NCI-H446 (cell line): ENCODE measurements around the gene IMPG2.

Experiments used
- DNase-seq, 2 experiments: peaks; one replicate each; lab custom pipeline; 2025; lab: John Stamatoyannopoulos, UW

IMPG2 gene

DNA sequence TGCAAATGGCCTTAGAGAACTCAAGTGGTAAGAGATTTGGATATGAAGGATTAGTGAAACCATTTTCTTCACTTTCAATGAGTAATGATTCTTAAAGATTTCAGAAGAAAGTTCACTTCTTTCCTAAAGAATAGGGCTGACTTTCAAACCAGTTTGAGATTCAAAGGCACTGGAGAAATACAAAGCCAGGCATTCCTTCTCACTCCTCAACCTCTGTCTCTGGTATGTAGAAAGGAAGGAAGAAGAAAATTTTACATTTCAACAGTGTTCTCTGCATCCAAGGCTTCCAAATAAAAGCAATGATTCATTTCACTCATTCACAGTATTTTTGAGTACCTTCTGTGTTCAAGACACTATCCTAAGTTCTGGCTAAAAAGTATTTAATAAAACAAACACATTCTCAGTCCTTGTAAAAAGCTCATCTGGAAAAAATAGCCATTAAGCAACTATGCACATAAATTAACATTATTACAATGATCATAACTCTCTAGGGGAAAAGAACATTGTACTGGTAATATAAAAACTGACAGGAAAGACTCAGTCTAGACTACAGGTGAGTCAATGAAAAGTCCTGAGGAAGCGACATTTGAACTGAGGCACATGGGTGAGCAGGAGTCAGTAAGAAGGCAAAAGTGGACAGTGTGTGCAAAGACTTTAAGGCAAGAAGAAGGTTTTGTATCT is 79.5 kb downstream of the IMPG2 start:
- no peak for DNase-seq

DNA sequence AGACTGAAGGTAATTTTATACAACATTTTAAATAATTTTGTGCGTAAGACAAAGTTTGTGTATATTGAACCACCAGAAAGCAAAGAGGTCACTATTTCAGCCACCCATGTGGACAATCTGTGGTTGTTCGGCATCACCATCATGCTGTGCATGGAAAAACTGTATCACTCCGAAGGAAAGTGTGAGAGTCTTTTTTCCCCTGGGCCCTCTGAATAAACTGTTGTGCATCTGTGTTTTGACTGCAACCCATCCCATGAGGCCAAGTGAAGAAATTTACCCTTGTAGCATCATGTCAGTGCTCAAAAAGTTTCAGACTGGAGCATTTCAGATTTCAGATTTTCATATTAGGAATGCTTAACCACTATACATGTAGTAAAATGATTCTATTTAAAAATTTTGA is 85.3 kb downstream of the IMPG2 start:
- DNase-seq: no peak

DNA sequence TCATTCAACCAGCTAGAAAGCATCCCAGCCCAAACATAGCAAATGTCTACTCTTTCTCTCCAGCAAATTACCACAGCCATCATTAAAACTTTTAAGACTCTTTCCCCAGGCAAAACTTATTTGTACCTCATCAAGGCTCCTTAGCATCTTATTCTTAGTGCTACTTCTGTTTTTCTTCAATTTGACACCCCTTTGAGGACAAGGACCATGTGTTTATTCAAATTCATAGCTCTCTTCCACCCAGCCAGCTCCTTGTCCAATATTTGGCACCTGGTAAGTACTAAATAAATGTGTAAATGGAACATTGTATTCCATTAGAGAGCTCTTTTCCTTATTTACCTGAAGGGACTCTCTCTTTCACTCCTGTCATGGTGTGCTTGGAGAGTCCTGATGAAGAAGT is 89.8 kb downstream of the IMPG2 start:
- no peak for DNase-seq

DNA sequence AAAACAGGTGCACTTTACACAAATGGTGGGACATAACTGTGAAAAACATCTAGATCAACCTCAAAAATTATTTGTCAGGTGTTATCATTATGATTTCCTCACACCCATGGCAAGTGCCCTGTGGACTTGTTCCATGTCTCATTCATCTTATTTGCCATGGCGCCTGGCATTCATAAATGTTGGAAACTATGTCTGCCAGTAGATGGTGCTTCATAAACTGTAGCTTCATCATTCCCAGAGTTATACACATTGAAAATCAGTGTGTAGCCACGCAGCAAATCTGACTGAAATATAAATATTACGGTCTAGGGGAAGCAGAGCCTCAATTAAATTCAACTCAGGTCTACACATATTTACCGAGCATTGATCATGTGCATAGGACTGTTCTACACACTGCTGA is 90.7 kb downstream of the IMPG2 start:
- no peak for DNase-seq

DNA sequence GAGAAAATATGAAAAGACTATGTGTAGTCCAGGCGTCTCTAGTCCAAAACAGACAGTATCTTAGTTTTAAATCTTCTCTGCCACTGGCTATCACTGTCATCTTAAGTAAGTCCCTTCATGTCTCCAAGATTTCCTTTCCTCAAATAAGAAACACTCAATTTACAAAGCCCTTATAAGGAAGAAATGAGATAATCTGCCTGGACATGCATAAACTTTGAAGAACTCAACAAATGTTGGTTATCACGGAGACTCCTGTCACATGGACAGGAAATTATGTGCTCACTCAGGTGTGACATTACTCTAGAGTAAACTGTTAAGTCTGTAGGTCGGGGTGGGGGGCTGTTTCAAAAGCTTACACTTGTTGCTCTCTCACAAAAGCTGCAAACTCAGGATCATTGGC is 91.9 kb downstream of the IMPG2 start:
- no peak for DNase-seq

DNA sequence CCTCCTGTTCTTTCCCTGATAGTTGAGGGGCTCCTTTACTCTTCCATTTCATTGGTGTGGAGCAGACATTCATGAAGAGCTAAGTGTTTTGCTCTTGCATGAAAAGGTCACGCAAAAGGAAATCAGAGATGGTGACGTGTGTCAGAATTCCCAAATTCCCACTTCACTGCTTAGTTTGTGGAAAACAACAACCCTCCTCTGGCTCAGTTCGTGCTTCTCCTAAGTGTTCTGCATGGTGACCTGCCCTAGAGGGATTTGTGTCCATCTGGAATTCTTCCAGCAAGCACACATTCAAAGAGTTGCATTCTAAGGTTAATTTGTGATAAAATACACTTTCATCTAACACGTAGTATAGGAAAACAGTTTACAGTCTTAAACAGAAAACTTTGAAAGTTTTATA is 95.6 kb downstream of the IMPG2 start:
- no peak for DNase-seq

DNA sequence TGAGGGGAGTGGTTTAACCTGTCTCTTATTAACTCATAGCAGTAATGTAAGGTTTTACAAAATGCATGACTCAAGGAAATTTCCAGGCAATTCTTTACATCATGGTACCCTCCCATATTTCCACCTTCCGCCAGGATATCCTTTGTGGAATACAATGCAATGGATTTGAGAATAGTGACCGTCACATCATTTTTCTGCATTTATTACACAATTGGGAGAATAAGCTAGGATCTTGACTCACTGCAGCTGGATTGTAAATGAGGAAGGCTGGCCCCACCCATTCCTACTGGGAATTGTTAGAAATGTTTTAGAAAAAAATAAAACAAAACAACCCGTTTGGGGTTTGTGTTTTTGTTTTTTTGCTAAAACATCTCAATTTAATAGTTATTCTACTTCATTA is 97.4 kb downstream of the IMPG2 start:
- no peak for DNase-seq

DNA sequence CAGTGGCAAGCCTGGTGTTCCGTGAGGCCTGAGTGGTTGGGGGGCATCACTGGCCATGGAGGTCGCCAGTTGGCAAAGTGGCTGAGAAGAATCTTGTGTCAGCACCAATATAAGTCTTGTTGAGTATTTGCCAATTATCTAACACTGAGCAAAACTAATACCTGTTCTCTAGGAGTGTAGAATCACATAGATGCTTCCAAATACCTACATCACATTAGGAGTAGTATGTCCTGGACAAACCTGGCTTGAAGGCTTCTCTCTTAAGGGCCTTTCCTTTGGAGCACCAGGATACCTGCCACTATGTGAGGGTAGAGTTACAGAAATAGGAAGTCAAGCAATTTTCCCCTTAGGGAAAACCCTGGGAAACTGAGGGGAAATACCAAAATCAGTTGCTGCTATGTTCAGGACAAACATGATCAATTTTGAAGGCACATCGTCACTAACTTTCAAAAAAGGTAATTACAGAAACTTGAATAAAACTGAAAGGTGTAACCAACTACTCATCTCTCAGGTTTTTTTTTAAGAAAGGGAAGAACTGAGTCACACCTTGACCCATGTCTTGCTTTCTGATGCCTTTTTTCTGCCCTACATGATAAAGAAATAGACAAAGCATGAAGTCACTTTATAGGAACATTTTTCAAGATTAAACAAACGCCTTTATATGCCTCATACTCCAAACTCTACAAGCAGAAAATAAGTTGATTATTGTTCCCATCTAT is 100.4 kb downstream of the IMPG2 start:
- DNase-seq: no peak

DNA sequence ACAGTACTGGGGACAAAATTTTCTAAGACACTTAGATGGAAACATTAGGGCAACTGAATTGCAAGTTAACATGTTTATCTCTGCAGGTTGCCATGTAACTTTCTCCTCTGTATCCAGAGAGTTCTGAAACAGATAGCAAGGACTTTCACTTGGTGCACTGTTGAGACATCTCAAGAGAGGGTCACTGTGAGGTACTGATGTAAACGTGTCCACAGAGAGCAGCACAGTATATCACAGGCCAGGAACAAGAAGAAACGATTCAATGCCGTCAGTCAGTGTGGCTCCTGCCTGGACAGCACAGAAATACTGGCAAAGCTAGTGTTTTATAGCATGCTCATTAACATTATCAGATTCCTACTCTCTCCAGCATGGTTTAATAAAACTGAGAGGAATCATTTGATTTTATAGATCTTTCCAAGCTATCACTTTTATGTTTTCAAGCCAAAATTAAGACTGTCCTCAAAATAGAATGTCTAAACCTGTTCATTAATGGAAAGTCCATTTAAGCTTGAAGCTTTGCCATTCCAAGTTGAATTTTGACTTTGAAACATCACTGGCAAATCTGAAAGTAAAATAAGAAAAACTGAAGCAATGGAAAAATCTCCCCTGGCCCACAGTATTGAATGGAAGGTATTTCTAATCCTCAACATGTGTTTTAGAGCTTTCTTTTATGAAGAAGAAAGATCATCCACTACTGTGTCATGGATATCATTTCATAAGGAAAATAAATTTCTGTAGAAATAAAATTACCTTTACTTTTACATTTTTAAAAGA is 102.7 kb downstream of the IMPG2 start:
- DNase-seq: no peak

DNA sequence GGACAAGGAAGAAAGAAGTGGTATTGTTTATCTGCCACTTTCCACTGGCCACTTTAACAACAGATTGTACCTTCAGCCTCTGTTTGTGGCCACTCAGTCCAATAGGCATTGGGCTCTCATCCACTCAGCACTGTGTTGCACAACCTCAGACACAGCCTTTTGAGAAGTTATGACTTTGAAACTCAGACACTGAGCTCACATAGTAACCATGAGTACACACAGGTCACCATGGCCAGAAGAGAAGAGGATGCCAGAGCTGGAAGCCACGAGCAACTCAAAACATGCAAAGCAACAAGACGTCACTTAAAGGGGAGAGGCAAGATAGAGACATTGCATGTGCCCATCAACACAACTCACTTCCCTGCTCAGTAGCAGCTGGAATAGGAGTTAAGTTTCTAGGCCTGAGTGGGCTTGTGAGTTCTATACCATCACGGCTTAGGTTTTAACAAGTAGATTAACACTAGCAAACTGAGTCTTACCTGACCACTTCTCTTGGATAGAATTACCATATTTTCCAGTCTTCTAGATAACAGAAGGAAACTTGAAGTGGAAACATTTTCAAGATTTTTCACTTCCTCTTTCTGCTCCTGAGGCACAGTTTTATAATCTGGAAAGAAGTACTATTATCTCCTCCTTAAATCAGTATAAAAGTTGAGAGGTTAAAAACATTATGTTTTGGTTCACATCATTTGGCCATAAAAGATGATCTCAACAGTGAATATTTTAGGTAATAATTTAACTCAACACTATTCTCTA is 103.5 kb downstream of the IMPG2 start:
- no peak for DNase-seq

DNA sequence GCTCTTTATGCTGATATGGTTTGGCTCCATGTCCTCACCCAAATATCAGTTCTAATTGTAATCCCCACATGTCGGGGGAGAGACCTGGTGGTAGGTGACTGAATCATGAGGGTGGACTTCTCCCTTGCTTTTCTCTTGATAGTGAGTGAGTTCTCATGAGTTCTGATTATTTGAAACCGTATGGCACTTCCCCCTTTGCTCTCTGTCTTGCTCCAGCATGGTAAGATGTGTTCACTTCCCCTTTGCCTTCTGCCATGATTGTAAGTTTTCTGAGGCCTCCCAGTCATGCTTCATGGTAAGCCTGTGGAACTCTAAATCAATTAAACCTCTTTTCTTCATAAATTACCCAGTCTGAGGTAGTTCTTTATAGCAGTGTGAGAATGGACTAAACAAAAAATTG is 107.6 kb downstream of the IMPG2 start:
- no peak for DNase-seq

DNA sequence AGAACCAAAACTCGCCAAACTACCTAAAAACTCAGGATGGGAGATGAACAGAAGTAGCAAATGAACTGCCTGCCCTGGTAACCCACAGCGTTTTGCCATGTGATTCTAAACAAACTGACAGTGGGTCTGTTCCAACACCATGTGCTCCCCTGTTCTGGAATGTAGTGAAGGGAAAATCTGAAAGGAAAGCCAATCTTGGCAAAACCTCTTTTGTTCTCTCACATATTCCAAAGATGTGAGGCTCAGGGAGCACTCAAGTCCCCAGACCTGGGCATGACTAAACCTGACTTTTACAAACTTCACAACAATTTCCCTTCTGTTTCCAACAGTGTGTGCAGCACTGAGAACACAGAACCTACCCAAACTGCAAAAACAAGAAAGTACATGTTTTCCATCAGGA is 116.1 kb downstream of the IMPG2 start:
- no peak for DNase-seq

DNA sequence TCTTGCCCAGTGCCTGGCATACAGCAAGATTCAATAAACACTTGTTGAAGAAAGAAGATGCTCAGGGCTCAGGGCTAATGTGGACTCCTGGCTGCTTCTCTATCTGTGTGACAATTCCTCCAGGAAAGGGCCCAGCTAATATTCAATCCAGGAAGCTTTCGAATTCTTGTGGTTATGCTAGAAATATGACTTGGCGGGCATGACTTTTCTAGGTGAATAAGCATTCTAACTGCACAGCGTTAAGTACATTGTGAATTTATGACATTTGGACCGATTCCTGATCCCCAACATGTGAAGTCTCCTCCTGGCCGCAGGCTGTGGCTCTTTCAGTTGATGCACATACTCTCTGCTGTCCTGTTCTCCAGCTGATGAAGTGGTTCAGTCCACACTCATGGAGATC is 117.0 kb downstream of the IMPG2 start:
- no peak for DNase-seq

DNA sequence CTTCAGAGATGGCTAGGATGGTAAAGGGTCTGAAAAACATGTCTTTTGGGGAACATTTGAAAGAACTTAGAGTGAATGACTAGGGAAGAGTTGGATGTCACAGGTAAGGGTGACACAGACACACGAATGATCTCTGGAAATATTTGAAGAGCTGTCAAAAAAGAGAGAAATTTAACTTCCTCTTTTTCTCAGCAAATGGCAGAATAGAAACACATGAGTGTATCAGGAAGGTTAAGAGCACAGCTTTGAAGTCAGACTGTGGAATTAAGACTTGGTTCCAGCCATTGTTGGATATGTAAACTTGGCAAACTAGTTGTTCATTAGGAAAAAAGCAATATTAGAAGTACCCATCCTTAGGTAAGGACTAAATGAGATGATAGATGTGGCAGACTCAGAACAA is 117.7 kb downstream of the IMPG2 start:
- DNase-seq: no peak

DNA sequence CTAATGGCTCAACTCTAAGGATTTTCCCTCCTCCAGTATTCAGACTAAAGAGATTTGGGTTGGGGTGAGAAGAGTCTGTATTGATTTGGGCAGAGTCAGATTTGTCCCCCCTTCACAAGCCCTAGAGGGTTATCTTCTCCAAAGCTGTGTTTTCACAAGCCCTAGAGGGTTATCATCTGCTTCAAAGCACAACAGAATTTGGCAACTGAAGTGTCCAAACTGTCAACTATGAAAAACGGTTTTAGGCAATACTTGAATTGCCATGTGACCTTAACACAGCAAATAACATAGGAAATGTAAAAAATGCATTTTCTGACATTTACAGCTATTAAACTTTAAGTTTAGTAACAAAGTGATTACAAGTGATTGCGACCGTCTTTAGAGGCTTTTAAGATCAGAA is 119.9 kb downstream of the IMPG2 start:
- DNase-seq: no peak

DNA sequence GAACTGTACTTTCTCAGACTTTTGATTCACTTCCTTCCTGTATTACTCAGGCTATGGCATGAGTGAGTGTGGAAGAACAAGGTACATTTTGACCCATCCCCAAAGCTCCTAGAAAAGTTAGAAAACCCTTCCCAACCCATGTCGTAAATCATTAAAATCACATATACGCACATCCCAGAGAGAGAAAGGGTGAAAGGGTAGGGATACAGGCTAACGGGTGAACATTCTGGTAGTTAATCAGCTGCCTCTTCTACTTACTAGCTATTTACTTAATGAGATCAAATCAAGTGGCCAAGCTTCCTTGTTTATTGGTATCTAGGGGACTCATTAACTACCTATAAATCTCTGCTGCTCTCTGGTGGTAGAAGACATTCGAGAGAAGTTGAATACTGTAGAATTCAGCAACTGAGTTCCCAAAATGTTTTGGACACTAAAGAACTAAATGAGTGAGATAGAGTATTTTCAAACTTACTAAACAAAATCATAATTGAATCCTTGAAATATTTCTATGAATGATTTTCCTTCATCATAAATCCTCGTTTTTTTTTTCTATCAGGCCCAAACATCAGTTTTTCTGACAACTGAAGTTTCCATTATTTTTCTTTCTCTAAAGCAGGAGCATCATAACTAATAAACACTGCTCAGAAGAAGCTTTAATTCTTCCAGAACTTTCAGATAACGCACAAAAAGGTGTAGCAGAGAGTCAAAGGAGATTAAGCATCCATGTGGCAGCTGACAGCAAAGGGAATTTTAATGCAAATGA is 124.2 kb downstream of the IMPG2 start:
- DNase-seq: peak in 1 of 2 experiments; percentile 28

DNA sequence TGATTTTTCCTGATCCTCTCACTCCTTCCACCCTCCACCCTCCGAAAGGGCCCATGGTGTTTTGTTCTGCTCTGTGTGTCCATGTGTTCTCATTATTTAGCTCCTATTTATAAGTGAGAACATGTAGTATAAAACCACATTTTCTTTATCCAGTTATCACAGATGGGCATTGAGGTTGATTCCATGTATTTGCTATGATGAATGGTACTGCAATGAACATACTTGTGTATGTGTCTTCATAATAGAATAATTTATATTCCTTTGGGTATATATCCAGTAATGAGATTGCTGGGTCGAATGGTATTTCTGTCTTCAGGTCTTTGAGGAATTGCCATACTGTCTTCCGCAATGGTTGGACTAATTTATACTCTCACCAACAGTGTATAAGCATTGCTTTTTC is 126.0 kb downstream of the IMPG2 start:
- DNase-seq: no peak

DNA sequence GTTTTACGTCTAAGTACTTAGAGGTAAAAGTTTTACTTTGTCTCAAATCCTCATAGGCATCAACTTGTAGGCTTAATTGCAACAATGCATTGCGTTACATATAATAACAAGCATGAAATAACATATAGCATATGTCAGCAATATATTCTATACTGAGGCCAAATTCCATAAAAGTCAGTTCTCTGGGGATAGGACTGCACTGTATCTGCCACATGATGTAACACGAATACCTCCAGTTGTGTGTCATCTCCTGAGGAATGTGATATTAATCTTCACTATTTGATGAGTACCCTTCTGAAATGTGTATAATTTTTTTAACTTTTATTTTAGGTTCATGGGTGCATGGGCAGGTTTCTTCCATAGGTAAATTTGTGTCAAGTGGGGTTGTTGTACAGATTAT is 126.4 kb downstream of the IMPG2 start:
- DNase-seq: no peak

DNA sequence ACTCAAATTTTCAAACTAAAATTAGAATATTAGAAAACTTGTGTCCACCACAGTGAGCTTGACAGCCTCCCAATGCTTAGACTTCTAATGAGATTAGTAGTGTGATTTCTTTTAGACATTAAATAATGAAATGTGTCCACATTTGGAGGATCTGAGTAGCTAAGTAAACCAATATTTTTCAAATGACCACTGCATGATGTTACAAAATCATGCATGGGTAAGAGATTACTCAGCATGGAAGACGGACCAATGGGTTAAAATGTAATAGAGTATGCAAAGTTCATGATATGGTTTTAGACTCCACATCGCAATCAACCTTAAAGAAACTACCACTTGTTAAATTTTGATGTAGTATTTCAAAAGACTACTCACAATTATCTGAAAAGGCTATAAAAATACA is 130.6 kb downstream of the IMPG2 start:
- no peak for DNase-seq

DNA sequence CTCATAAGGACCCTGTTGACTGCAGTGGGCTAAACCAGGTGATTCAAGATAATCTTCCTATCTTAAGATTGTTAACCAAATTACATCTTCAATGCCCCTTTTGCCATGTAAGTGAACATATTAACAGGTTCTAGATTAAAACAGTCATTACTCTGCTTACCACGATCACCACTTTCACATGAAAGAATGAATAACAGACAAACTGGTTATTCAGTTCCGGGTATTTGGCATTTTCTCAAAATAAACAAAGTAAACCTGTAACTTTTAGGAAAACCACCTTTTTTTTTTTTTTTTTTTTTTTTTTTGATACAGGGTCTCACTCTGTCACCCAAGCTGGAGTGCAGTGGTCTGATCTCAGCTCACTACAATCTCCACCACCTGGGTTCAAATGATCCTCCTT is 131.2 kb downstream of the IMPG2 start:
- no peak for DNase-seq

DNA sequence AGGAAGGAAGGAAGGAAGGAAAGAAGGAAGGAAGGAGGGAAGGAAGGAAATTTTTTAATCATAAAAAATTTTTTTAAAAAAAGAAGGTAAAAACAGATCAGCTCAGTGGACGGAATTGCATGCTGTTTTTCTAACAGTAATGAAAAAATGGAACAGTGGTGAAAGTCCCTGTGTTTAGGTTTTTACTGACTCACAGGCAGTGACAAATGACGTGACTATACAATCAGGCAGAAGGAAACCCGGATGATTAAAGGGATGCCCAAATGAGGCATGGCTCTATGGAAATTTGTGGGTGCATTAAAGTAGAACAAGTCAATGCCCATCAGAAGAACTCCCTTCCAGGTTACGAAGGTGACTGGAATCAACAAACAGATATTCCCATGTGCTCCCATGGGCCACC is 135.0 kb downstream of the IMPG2 start:
- no peak for DNase-seq

DNA sequence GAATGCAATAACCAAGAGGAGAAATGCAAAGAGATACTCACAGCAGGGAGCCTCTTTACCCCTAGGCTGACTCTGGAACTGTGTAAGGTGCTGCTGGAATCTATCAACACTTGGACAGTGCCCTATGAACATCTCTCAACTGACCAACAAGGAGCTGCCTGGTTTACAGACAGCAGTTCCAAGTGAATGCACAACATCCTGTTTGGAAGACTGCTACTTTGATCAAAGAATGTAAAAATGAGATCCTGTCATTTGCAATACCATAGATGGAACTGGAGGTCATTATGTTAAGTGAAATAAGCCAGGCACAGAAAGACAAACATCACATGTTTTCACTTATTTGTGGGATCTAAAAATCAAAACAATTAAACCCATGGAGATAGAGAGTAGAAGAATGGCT is 136.3 kb downstream of the IMPG2 start:
- DNase-seq: no peak
